IMR-90 (cell line): ENCODE data around the gene SALL4.

Experiments used
- BHLHE40 ChIP-seq: fragments of 150-350 bp; IDR thresholded peaks from 2 replicates; pipeline ENCODE4 v1.6.1; 2016; ENCODE audit warnings: mild to moderate bottlenecking, low read depth, low read length
- CEBPB ChIP-seq: IDR thresholded peaks from 2 replicates; pipeline ENCODE4 v1.6.1; 2012; ENCODE audit warnings: low read depth, low read length, improper control_type of control experiment
- FOS ChIP-seq: fragments of 150-350 bp; IDR thresholded peaks from 2 replicates; pipeline ENCODE4 v1.6.1; 2016; ENCODE audit warnings: low read depth, low read length
- MAFK ChIP-seq: IDR thresholded peaks from 2 replicates; pipeline ENCODE4 v1.6.1; 2012; ENCODE audit warnings: low read depth, low read length, improper control_type of control experiment
- MAZ ChIP-seq: IDR thresholded peaks from 2 replicates; pipeline ENCODE4 v1.6.1; 2012; ENCODE audit warnings: low read depth, mild to moderate bottlenecking, low read length, improper control_type of control experiment, moderate library complexity, borderline replicate concordance
- POLR2A ChIP-seq: IDR thresholded peaks from 2 replicates; pipeline ENCODE4 v1.6.1; 2012; ENCODE audit warnings: mild to moderate bottlenecking, low read depth, low read length
- RAD21 ChIP-seq: IDR thresholded peaks from 2 replicates; pipeline ENCODE4 v1.6.1; 2012; ENCODE audit warnings: low read length, improper control_type of control experiment
- RCOR1 ChIP-seq: IDR thresholded peaks from 2 replicates; pipeline ENCODE4 v1.6.1; 2012; ENCODE audit warnings: mild to moderate bottlenecking, low read length, improper control_type of control experiment; ENCODE audit not compliant: insufficient replicate concordance
- RFX5 ChIP-seq: IDR thresholded peaks from 2 replicates; pipeline ENCODE4 v1.8.0; 2012; ENCODE audit warnings: low read depth, mild to moderate bottlenecking, low read length, moderate library complexity
- TF ChIP-seq, protein P1 (sequence below): conservative IDR thresholded peaks from 2 replicates; pipeline ENCODE4 v1.5.1; 2012; ENCODE audit warnings: mild to moderate bottlenecking, low read depth, low read length, improper control_type of control experiment
- TF ChIP-seq, protein P2 (sequence below): fragments of 150-350 bp; IDR thresholded peaks from 2 replicates; pipeline ENCODE4 v1.6.1; 2016; ENCODE audit warnings: low read depth, mild to moderate bottlenecking, low read length, moderate library complexity, borderline replicate concordance
- TF ChIP-seq, protein P3 (sequence below): fragments of 150-350 bp; IDR thresholded peaks from 2 replicates; pipeline ENCODE4 v1.6.1; 2017; ENCODE audit warnings: mild to moderate bottlenecking, antibody characterized with exemption, low read length, low read depth

DNA sequence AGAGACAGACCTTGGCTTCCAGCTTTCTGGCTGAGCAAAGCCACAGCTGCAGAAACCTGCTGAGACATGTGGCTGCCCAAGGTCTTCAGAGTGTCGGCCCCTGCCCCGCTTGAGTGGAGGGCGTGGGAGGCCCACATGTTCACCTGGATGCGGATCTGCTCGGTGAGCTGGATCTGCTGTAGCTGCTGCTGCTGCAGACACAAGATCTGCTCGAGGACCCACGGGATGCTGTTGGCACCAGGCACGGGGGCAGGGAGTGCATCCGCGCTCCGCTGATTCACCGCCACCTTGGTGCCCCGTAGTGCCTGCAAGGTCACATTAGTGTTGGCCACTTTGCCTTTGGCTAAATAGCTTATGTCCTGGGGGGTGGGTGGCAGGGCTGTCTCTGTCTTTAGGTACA, 10.7 kb downstream of the SALL4 start:
- TF ChIP-seq, protein P1, sequence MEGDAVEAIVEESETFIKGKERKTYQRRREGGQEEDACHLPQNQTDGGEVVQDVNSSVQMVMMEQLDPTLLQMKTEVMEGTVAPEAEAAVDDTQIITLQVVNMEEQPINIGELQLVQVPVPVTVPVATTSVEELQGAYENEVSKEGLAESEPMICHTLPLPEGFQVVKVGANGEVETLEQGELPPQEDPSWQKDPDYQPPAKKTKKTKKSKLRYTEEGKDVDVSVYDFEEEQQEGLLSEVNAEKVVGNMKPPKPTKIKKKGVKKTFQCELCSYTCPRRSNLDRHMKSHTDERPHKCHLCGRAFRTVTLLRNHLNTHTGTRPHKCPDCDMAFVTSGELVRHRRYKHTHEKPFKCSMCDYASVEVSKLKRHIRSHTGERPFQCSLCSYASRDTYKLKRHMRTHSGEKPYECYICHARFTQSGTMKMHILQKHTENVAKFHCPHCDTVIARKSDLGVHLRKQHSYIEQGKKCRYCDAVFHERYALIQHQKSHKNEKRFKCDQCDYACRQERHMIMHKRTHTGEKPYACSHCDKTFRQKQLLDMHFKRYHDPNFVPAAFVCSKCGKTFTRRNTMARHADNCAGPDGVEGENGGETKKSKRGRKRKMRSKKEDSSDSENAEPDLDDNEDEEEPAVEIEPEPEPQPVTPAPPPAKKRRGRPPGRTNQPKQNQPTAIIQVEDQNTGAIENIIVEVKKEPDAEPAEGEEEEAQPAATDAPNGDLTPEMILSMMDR = no peak
- TF ChIP-seq RFX5 = no peak
- TF ChIP-seq, protein P2, sequence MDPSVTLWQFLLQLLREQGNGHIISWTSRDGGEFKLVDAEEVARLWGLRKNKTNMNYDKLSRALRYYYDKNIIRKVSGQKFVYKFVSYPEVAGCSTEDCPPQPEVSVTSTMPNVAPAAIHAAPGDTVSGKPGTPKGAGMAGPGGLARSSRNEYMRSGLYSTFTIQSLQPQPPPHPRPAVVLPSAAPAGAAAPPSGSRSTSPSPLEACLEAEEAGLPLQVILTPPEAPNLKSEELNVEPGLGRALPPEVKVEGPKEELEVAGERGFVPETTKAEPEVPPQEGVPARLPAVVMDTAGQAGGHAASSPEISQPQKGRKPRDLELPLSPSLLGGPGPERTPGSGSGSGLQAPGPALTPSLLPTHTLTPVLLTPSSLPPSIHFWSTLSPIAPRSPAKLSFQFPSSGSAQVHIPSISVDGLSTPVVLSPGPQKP = no peak
- TF ChIP-seq, protein P3, sequence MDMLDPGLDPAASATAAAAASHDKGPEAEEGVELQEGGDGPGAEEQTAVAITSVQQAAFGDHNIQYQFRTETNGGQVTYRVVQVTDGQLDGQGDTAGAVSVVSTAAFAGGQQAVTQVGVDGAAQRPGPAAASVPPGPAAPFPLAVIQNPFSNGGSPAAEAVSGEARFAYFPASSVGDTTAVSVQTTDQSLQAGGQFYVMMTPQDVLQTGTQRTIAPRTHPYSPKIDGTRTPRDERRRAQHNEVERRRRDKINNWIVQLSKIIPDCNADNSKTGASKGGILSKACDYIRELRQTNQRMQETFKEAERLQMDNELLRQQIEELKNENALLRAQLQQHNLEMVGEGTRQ = no peak
- no peak for TF ChIP-seq POLR2A
- no peak for TF ChIP-seq RAD21
- TF ChIP-seq FOS = no peak
- TF ChIP-seq RCOR1 = no peak
- TF ChIP-seq CEBPB = no peak
- TF ChIP-seq MAFK = no peak
- TF ChIP-seq BHLHE40 = no peak
- no peak for TF ChIP-seq MAZ
